GM12878 (cell line): ENCODE data around the gene LMX1B. TPM values are rescaled to one million over a fixed set of nuclear protein-coding genes. Genes with fewer than 3 reads are reported as not detected.

Experiments used
- ATAC-seq: fragments of 200-7000 bp; cut with Tn5 transposase; 3 replicates; pipeline ENCODE4 v1.9.1; 2020; ENCODE audit warnings: mild to moderate bottlenecking, moderate library complexity
- BruUV-seq: library from RNA; stranded (reverse); fragments of 400-500 nt; replicated peaks from 2 replicates; lab custom pipeline; 2021; lab: Mats Ljungman, UMichigan
- CTCF ChIA-PET: fragments of 300-600 bp; sonication (Branson Sonifier 250); formaldehyde crosslinking; extraction: SDS; loops from one replicate; lab custom pipeline; 2021; ENCODE audit warnings: inconsistent platforms; lab: Yijun Ruan, JAX
- POLR2A ChIA-PET: fragments of 350-600 bp; formaldehyde crosslinking; extraction: SDS; loops from one replicate; lab custom pipeline; 2021; ENCODE audit warnings: inconsistent platforms; lab: Charles Lee
- RAD21 ChIA-PET: fragments of 300-600 bp; sonication (Branson Sonifier 250); formaldehyde crosslinking; loops from one replicate; lab custom pipeline; 2023; ENCODE audit warnings: antibody characterized with exemption; ENCODE audit not compliant: unreplicated experiment; lab: Charles Lee
- SMC1A ChIA-PET: fragments of 300-600 bp; sonication (Branson Sonifier 250); formaldehyde crosslinking; loops from one replicate; lab custom pipeline; 2023; ENCODE audit not compliant: unreplicated experiment, uncharacterized antibody; lab: Charles Lee
- DNase-seq: peaks from one replicate; pipeline ENCODE4 v3.0.0-alpha.2; 2011; ENCODE audit warnings: low read depth, low spot score
- FAIRE-seq: peaks from 3 replicates; lab custom pipeline; 2011; peaks lifted over from hg19 to GRCh38; lab: Jason Lieb, UNC
- H2AFZ ChIP-seq: 2 replicates; pipeline ENCODE4 v1.6.0; 2011; ENCODE audit warnings: low read depth, low read length, control low read depth; ENCODE audit not compliant: control insufficient read depth
- H3K27ac ChIP-seq: 2 replicates; pipeline ENCODE4 v1.5.1; 2011; ENCODE audit warnings: control low read depth; ENCODE audit not compliant: control insufficient read depth, insufficient read depth
- H3K27me3 ChIP-seq, 2 experiments: replicated peaks in 1 of 2; 2 replicates each; pipeline versions ENCODE4 v1.6.0 to v1.6.1; 2011; ENCODE audit warnings: low read length in 1 of 2; ENCODE audit not compliant: control insufficient read depth in 2 of 2, insufficient read depth in 2 of 2
- H3K36me3 ChIP-seq, 2 experiments: 2 replicates each; pipeline ENCODE4 v1.5.1; 2011; ENCODE audit warnings: low read length in 1 of 2; ENCODE audit not compliant: control insufficient read depth in 2 of 2, insufficient read depth in 2 of 2
- H3K4me1 ChIP-seq: 2 replicates; pipeline ENCODE4 v1.6.1; 2011; ENCODE audit warnings: mild to moderate bottlenecking, low read length, moderate library complexity, mixed read lengths; ENCODE audit not compliant: control insufficient read depth, insufficient read depth
- H3K4me2 ChIP-seq: 2 replicates; pipeline ENCODE4 v1.6.0; 2011; ENCODE audit warnings: control low read depth; ENCODE audit not compliant: control insufficient read depth, insufficient read depth
- H3K4me3 ChIP-seq: fragments of 200-600 bp; sonication (generic); 2 replicates; pipeline ENCODE4 v1.5.1; 2016
- H3K79me2 ChIP-seq: 2 replicates; pipeline ENCODE4 v1.6.0; 2011; ENCODE audit warnings: low read length; ENCODE audit not compliant: control insufficient read depth, insufficient read depth
- H3K9ac ChIP-seq: 2 replicates; pipeline ENCODE4 v1.8.0; 2011; ENCODE audit warnings: low read length, control low read depth, mixed read lengths; ENCODE audit not compliant: control insufficient read depth, insufficient read depth
- H3K9me3 ChIP-seq: replicated peaks from 3 replicates; pipeline ENCODE4 v1.5.1; 2011; ENCODE audit warnings: mild to moderate bottlenecking, low read length; ENCODE audit not compliant: control insufficient read depth, insufficient read depth
- H4K20me1 ChIP-seq: 2 replicates; pipeline ENCODE4 v1.6.0; 2011; ENCODE audit not compliant: control insufficient read depth, insufficient read depth
- BCLAF1 ChIP-seq: fragments of 450-650 bp; IDR thresholded peaks from 2 replicates; pipeline ENCODE4 v1.6.1; 2017; ENCODE audit warnings: antibody characterized with exemption, mild to moderate bottlenecking, moderate library complexity
- BRCA1 ChIP-seq: IDR thresholded peaks from 2 replicates; pipeline ENCODE4 v1.6.1; 2011; ENCODE audit warnings: low read depth, low read length, improper control_type of control experiment
- CBX5 ChIP-seq: sonication (generic); IDR thresholded peaks from 2 replicates; pipeline ENCODE4 v1.6.1; 2016; ENCODE audit warnings: low read depth, moderate library complexity, mild to moderate bottlenecking, inconsistent platforms
- CREB1 ChIP-seq: IDR thresholded peaks from 2 replicates; pipeline ENCODE4 v1.6.1; 2012; ENCODE audit warnings: low read depth, mild to moderate bottlenecking, inconsistent platforms
- FOXM1 ChIP-seq: IDR thresholded peaks from 2 replicates; pipeline ENCODE4 v1.6.1; 2012; ENCODE audit warnings: low read depth, mild to moderate bottlenecking, inconsistent platforms, low read length, moderate library complexity
- MEF2A ChIP-seq: IDR thresholded peaks from 2 replicates; pipeline ENCODE4 v1.6.1; 2011; ENCODE audit warnings: low read depth, mild to moderate bottlenecking, low read length, moderate library complexity; ENCODE audit not compliant: insufficient read depth
- MTA2 ChIP-seq: fragments of 450-650 bp; IDR thresholded peaks from 2 replicates; pipeline ENCODE4 v1.6.1; 2016; ENCODE audit warnings: low read depth, mild to moderate bottlenecking, moderate library complexity
- NFIC ChIP-seq: IDR thresholded peaks from 2 replicates; pipeline ENCODE4 v1.6.1; 2012; ENCODE audit warnings: low read depth, mild to moderate bottlenecking, inconsistent platforms, low read length, moderate library complexity
- NFYA ChIP-seq: IDR thresholded peaks from 2 replicates; pipeline ENCODE4 v1.6.1; 2011; ENCODE audit warnings: low read depth, mild to moderate bottlenecking, low read length, improper control_type of control experiment, borderline replicate concordance
- NRF1 ChIP-seq: conservative IDR thresholded peaks from 2 replicates; pipeline ENCODE4 v1.6.1; 2011; ENCODE audit warnings: mild to moderate bottlenecking, low read depth, low read length, improper control_type of control experiment
- POU2F2 ChIP-seq: IDR thresholded peaks from 3 replicates; pipeline ENCODE4 v1.6.1; 2011; ENCODE audit warnings: low read depth, mild to moderate bottlenecking, low read length, borderline replicate concordance
- RAD21 ChIP-seq: IDR thresholded peaks from 2 replicates; pipeline ENCODE4 v1.6.1; 2011; ENCODE audit warnings: mild to moderate bottlenecking, low read depth, low read length, moderate library complexity; ENCODE audit not compliant: insufficient read depth
- RB1 ChIP-seq: fragments of 450-650 bp; formaldehyde crosslinking; IDR thresholded peaks from 2 replicates; pipeline ENCODE4 v1.6.1; 2017; ENCODE audit warnings: mild to moderate bottlenecking, borderline replicate concordance
- TARDBP ChIP-seq: IDR thresholded peaks from 2 replicates; pipeline ENCODE4 v1.6.1; 2016; ENCODE audit warnings: borderline replicate concordance
- TBL1XR1 ChIP-seq: IDR thresholded peaks from 2 replicates; pipeline ENCODE4 v1.6.1; 2012; ENCODE audit warnings: low read depth, low read length, improper control_type of control experiment
- ZNF592 ChIP-seq: fragments of 450-650 bp; IDR thresholded peaks from 2 replicates; pipeline ENCODE4 v1.6.1; 2017; ENCODE audit warnings: mild to moderate bottlenecking, moderate library complexity
- WGBS: methylation state at CpG from one replicate; pipeline ENCODE4 v1.1.6; 2016; ENCODE audit warnings: low lambda C conversion rate; ENCODE audit not compliant: insufficient replicate concordance, insufficient coverage; ENCODE audit errors: missing lambda C conversion rate; 5-methylcytosine and 5-hydroxymethylcytosine counted together
- in situ Hi-C: fragments of 300-500 bp; cut with MboI; formaldehyde crosslinking; loops from 9 replicates; pipeline ENCODE4 v1.14.3; 2018; ENCODE audit warnings: mixed read lengths
- intact Hi-C: fragments of 100-400 bp; cut with micrococcal nuclease; formaldehyde crosslinking; loops from one replicate; pipeline ENCODE4 v1.14.2; 2022; ENCODE audit not compliant: unreplicated experiment
- polyA plus RNA-seq, 11 experiments: library from polyadenylated mRNA; depleted of rRNA in 4 of 11; unstranded in 6 of 11; stranded (reverse) in 5 of 11; fragments of >200 nt; fragmentation: Nextera tagmentation in 4 of 11; fragmentation: Illumina TruSeq in 1 of 11; extraction: Ambion mirVana in 4 of 11; extraction: Trizol in 1 of 11; gene quantifications; 1 replicate in 1 of 11; 2 replicates in 10 of 11; pipeline versions ENCODE4 v1.2.1 to v1.2.3, GENCODE V29; 2011 to 2016; ENCODE audit warnings: inconsistent platforms in 2 of 11, missing spikeins in 2 of 11, low read depth in 1 of 11
- total RNA-seq, 4 experiments: library from RNA; depleted of rRNA in 3 of 4; stranded (reverse); fragments of >200 nt in 3 of 4; fragmentation: Illumina TruSeq in 1 of 4; extraction: Trizol in 1 of 4; gene quantifications; 2 replicates each; pipeline versions ENCODE4 v1.2.1 to v1.2.3, GENCODE V29; 2013 to 2021
- TF ChIP-seq, protein P1 (sequence below): IDR thresholded peaks from 2 replicates; pipeline ENCODE4 v1.6.1; 2012; ENCODE audit warnings: low read length, inconsistent platforms

LMX1B gene
- total and polyA plus RNA-seq, 10 of the 15 experiments (the other 5 are each of a cell fraction or from before 2014, with no cell fraction given), result not detected

DNA sequence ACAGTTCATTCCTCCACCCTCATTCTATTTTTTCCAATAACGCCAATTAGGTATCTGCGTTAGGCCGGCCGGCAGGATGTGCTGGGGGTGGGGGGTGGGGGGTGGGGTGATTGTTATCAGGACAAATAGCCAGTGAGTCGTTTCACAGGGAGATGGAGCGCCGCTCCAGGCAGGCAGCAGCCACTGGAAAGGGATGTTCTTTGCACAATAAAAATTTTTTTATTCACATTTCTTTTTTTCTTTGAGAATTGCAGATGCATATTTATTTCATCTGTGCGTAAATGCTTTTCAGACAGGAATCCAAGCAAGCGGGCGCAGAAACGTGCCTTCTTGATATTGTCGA lies 4.1 kb downstream of the LMX1B start:
- intact Hi-C loops, result no loop called here
- FAIRE-seq (no peak), DNase-seq (no peak), ATAC-seq (no peak)
- Histone ChIP-seq H3K27me3 (peaks cover 23 to 43% of the 10 kb centered on the region in 2 experiments), H3K4me2 (no peak overlapping the region), H3K9ac (no peak overlapping the region), H3K9me3 (no peaks in the 10 kb centered on the region), H2AFZ (no peak overlapping the region), H3K4me1 (no peaks in the 10 kb centered on the region), H3K36me3 (no peaks in the 10 kb centered on the region), H3K4me3 (no peak overlapping the region), H4K20me1 (no peaks in the 10 kb centered on the region; the same call in 1 of the 2 replicates), H3K27ac (no peak overlapping the region), H3K79me2 (no peaks in the 10 kb centered on the region)
- ChIA-PET CTCF (no interaction called here), SMC1A (no interaction called here), POLR2A (no interaction called here), RAD21 (no interaction called here)
- 14% methylated on average over 9 of the region's 12 CpGs for WGBS
- in situ Hi-C loops, result no loop called here
- no TSS peak for BruUV-seq
- TF ChIP-seq TBL1XR1 (no peak), MEF2A (no peak), RB1 (no peak), RAD21 (no peak), POU2F2 (no peak), NRF1 (no peak), NFYA (no peak), ZNF592 (no peak), CBX5 (no peak), FOXM1 (no peak), NFIC (no peak), BRCA1 (no peak), TARDBP (no peak), CREB1 (no peak), BCLAF1 (no peak), MTA2 (no peak)
- TF ChIP-seq, protein P1, sequence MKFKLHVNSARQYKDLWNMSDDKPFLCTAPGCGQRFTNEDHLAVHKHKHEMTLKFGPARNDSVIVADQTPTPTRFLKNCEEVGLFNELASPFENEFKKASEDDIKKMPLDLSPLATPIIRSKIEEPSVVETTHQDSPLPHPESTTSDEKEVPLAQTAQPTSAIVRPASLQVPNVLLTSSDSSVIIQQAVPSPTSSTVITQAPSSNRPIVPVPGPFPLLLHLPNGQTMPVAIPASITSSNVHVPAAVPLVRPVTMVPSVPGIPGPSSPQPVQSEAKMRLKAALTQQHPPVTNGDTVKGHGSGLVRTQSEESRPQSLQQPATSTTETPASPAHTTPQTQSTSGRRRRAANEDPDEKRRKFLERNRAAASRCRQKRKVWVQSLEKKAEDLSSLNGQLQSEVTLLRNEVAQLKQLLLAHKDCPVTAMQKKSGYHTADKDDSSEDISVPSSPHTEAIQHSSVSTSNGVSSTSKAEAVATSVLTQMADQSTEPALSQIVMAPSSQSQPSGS, result no peak
